GM21528 (cell line): ENCODE data around the gene CABLES2.

Experiments
- ATAC-seq: cut with Tn5 transposase; IDR thresholded peaks from one replicate; pipeline ENCODE4 v1.9.1; 2021; ENCODE audit warnings: mild to moderate bottlenecking, moderate library complexity; ENCODE audit not compliant: unreplicated experiment, low FRiP score

CABLES2 gene

DNA sequence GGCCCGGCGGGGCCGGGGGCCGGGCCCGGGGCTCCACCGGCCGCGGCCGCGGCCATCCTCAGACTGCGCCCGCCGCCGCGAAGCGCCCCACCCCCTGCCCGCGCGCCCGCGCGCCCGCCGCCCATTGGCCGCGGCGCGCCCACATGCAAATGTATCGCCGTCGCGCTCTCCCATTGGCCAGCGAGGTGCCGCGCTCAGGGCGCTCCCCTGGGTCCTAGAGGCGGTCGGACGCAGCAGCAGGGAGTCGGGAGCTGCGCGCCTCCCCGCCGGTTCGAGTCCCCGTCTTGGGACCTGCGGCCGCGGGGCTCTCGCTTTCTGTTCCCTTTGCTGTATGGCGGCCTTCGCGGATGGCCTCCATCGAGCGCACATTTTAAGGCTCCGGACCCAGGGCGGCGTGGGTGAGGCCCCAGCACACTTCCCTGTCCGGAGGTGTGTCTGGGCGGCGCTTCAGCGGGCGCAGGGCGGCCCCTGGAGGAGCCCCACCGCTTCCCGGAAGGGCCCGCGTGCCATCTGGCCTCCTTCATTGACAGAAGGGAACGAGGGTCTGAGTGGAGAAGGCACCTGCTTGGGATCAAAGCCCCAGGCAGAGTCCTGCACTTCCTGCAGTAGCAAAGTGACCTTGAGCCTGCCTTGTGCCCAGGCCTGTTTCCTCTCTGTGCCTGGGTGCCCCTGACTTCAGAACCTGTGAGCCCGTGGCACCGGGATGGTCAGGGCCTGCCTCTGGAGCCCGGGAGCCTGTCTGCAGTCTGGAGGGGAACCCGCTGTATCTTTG, at the start of gene CABLES2:
Gene CABLES2, minus strand, starts transcription at position 65 of the 772 bp plus-strand sequence. Its CDS starts 9 bp downstream, at position 56.
- peak; percentile 68 for ATAC-seq

GRCh38 chr20:62455929-62456328, 48.8 kb upstream of the CABLES2 start:
- no peak for ATAC-seq

GRCh38 chr20:62454904-62455636, 48.0 kb upstream of the CABLES2 start:
- ATAC-seq = no peak

DNA sequence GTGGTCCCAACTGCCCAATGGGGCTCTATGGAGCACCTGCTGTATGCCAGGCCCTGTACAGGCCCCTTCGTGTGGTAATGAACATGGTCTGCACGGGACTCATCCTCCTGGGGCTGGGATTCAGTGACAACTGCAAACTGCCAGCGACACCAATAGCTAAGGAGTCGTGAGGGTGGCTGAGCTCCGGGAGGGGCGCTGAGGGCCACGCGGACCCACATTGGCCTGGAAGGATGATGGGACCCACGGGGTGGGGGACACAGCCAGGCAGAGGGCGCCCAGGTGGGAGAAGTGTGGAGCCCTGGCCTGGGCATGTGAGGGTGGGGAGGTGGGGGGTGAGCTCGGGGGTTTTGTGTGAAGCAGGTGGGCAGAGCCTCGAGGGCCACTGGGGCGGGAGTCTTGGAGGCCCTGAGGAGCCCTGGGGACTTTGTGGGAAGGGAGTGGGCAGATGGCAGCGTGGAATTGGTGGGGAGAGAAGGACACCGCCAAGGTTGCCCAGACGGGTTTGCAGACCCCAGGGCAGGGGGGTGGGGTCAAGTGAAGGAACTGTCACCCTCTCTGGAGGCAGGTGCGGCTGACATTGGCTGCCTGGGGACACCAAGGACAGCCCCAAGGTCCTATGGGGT, 46.2 kb upstream of the CABLES2 start:
- ATAC-seq = no peak

DNA sequence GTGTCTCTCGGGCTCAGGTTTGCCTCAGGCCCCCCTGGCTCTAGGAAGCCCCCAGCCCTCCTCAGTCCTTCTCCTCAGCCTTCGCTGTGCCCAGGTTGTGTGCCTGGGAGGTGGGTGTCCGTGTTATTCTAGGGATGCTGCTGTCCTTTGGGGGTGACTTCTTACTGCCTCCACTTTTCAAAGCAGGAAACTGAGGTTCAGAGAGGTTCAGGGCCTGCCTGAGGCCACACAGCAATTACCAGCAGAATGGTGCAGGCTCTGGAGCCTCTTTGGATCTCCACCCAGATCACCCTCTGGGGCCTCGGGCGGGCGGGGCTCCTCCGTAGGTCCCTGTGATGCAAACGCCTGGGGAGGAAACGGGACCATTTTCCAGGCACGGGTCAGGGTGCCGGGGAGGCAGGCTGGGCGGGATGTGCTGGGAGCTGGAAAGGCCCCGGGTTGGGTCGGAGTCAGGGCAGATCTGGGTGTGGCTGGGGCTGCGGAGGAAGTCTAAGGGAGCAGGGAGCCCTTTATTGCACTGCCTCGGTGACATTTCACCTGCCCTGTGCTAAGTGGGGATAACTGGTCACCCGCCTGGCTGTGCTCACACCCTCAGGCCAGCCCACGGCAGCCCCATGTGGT, 45.5 kb upstream of the CABLES2 start:
- no peak for ATAC-seq

- ATAC-seq = no peak
Observed at GRCh38 chr20:62451970-62452369, 44.9 kb upstream of the CABLES2 start.

GRCh38 chr20:62451156-62451767, 44.2 kb upstream of the CABLES2 start:
- ATAC-seq = no peak

DNA sequence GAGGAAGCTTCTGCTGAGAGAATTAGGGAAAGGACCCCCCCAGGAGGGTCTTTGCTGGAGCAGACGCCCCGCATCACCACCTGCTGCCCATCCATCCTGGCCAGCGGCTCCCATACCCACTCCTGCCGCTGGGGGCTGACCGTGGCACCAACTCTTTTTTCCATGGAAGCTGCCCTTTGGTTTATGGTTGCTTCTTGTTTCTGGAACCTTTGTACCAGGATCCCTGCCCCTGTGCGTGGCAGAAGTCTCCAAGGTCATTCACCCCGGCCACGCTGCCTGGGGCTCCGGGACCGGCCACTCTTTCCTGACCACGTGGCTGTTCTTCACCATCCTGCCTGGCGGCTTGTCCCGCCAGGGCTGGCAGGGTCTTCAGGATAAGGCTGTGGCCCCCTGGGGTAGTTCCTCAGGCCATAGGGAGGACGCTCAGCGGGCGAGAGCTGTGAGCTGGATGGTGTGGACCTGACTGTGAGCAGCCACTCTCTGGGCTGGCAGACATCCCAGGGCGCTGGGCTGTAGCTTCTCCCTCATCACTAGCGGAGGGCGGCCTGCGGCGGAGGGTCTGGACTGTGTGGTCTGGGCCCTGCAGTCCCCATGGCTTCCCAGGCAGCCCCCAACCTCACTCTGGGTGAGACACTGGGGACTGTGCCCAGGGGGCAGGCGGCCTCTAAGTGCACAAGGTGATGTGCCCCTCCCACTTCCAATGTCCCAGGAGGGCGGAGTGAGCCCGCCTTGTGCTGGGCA, 43.0 kb upstream of the CABLES2 start:
- no peak for ATAC-seq

GRCh38 chr20:62448788-62449187, 41.7 kb upstream of the CABLES2 start:
- no peak for ATAC-seq

GRCh38 chr20:62448038-62448437, 41.0 kb upstream of the CABLES2 start:
- ATAC-seq = no peak

DNA sequence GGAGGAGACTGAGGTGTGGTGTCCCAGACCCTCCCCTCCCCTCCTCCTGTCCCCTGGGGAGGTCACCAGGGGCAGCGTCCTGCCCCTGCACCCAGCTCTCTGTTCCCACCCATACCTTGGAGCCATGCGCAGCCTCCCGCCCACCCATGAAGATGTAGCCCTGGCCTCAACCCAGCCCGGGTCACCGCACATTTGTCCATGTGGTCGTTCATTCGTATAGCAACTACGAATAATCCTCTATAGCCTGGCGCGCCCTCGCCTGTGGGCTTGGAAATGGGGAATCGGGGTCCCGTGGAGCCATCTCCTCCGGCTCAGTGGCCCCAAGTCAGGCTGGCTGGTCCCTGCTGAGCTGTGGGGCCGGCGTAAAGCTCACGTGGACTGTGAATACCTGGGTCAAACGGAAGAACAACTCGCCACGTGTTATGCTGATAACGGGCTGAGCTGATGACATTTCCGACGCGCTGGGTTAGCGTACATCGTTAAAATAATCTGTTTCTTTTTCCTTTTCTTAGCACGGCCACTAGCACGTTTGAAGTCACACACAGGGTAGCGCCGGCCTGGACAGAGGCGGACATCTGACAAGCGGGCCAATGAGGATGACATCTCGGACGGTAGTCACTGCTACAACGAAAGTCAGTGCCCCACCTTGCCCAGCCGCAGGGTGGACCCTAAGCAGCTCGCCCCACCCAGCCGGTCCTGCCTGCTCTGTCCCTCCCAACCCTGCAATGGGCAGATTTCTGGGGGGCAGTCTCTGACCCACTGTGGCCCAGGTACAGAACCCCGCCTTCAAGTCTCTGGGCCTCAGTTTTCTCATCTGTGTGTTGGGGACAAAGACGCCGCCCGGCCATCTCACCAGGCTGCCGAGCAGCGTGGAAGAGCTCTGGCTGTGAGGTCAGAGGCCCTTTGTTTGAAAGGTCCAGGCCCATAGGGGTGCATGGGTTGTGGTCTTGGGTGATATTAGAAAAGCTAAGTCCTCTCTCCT, 40.1 kb upstream of the CABLES2 start:
- no peak for ATAC-seq

DNA sequence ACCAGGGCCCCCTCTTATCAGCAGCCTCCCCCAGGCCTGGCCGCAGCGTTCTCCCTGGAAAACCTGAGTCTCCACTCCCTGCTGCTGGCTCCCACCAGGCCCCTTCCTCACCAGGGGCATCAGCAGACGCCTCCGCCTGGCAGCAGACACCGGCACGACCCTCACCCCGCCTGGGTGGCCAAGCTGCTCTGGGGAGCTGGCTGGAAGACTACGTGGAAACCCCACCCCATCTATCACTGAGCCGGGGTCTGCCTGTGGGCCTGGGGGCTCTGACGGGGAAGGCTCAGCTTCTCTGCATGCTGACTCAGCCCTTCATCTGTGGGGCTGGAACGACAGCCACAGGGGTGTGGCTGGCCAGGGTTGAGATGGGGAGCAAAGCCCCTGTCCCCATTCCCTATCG, 39.4 kb upstream of the CABLES2 start:
- ATAC-seq = no peak

DNA sequence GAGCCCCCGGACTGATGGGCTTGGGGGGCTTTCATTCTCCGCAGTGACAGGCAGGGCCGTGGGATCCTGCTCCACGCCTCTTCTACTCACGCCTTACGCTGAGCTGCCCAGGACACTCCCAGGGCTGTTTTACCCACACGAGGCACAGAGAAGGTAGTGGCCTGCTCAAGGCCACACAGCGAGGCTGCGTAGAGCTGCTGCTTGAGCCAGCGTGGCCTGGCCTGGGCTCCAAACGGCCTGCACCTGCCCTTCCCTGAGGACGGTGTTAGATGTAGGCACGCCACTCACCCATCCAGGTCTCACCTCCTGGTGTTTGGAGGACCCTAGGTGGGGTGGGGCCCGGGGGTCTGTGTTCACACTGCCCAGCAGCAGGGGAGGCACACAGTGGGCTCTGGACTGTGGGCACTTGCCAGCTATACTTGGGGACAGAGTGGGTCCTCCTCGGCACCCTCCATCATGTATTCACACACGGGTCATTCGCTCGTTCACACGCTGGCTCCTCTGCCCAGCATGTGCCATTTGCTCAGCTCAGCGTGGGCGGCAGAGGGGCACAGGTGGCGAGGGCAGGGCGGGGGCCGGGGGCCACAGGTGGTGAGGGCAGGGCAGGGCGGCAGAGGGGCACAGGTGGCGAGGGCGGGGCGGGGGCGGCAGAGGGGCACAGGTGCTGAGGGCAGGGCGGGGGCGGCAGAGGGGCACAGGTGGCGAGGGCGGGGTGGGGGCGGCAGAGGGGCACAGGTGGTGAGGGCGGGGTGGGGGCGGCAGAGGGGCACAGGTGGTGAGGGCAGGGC, 38.7 kb upstream of the CABLES2 start:
- ATAC-seq = no peak

GRCh38 chr20:62444286-62444685, 37.2 kb upstream of the CABLES2 start:
- ATAC-seq = no peak

GRCh38 chr20:62441987-62442539, 35.0 kb upstream of the CABLES2 start:
- no peak for ATAC-seq

DNA sequence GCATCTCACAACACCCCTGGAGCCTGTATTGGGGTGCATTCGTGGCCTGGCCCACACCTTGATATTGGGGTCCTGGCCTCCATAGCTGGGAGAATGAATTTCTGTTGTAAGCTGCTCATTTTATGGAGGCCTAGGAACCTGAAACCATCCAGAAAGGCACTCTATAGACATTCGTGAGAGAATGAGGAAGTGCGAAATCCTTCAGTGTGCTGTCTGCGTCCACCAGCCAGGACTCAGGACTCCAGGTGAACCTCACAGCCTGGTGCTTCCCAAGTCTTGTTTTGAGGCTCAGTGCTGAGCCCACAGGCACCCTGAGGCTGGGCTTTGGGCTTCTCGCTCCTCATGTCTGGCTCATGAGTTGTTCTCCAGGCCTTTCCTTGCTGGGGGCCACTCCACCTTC, 32.1 kb upstream of the CABLES2 start:
- ATAC-seq = no peak

DNA sequence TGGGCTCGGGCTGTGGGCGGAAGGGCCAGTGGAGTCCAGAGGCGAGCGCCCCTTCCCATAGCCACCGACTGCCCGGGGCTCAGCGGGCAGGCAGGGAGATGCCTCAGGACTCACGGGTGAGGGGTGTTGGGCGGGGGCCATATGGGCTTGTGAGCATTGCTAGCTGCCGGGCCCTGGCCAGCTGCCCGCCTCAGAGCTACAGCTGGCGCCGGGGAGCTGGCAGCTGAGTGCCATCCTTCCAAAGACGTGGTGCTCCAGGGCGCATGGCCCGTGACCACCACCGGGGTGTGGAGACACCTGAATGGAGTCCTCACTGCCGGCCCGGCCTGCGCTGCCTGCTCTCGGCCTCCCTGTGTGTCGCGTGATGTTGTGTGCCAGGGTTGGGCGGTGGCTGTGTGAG, 30.8 kb upstream of the CABLES2 start:
- no peak for ATAC-seq

- ATAC-seq = no peak
Observed at GRCh38 chr20:62437496-62437895, 30.4 kb upstream of the CABLES2 start.
